GM19372 (cell line): ENCODE data around the gene SLCO4A1.

Source experiments
- ATAC-seq: cut with Tn5 transposase; IDR thresholded peaks from one replicate; pipeline ENCODE4 v1.9.1; 2021; ENCODE audit warnings: mild to moderate bottlenecking, low read depth, moderate library complexity; ENCODE audit not compliant: unreplicated experiment

SLCO4A1 gene

GRCh38 chr20:62650551-62651284 lies 8.4 kb downstream of the SLCO4A1 start:
- ATAC-seq = no peak

GRCh38 chr20:62651285-62652021 lies 9.2 kb downstream of the SLCO4A1 start:
- peak; percentile 56 for ATAC-seq

GRCh38 chr20:62652041-62652893 lies 10.0 kb downstream of the SLCO4A1 start:
- peak; percentile 71 for ATAC-seq

- no peak for ATAC-seq
These were observed 10.6 kb downstream of the SLCO4A1 start for GRCh38 chr20:62652894-62653305.

- ATAC-seq = no peak
These were observed 11.1 kb downstream of the SLCO4A1 start for GRCh38 chr20:62653373-62653772.

GRCh38 chr20:62653951-62654685 lies 11.8 kb downstream of the SLCO4A1 start:
- ATAC-seq = no peak

- no peak for ATAC-seq
These were observed 13.2 kb downstream of the SLCO4A1 start for GRCh38 chr20:62655282-62656196.

- ATAC-seq = no peak
These were observed 14.1 kb downstream of the SLCO4A1 start for GRCh38 chr20:62656197-62656918.

- no peak for ATAC-seq
These were observed 14.8 kb downstream of the SLCO4A1 start for GRCh38 chr20:62656919-62657588.

- ATAC-seq = no peak
These were observed 15.3 kb downstream of the SLCO4A1 start for GRCh38 chr20:62657589-62657942.

- ATAC-seq = no peak
These were observed 15.7 kb downstream of the SLCO4A1 start for GRCh38 chr20:62657956-62658355.

- ATAC-seq = no peak
These were observed 16.4 kb downstream of the SLCO4A1 start for GRCh38 chr20:62658593-62659178.

GRCh38 chr20:62659488-62660239 lies 17.4 kb downstream of the SLCO4A1 start:
- no peak for ATAC-seq

- no peak for ATAC-seq
These were observed 17.9 kb downstream of the SLCO4A1 start for GRCh38 chr20:62660240-62660615.

- no peak for ATAC-seq
These were observed 18.5 kb downstream of the SLCO4A1 start for GRCh38 chr20:62660768-62661167.

- ATAC-seq = no peak
These were observed 19.3 kb downstream of the SLCO4A1 start for GRCh38 chr20:62661647-62662046.

GRCh38 chr20:62662422-62662821 lies 20.1 kb downstream of the SLCO4A1 start:
- ATAC-seq = no peak
